AML-193 (cell line): ENCODE data around the gene MIF.
"Not testable (repeated sequence)": the region's sequence is repeated elsewhere in the genome, so short reads cannot be mapped to it uniquely, and the experiment has no call there.

Experiments used
- DNase-seq, 2 experiments: peaks; one replicate each; lab custom pipeline; 2025; lab: John Stamatoyannopoulos, UW

The MIF gene

GRCh38 chr22:23877566-23877965, 16.6 kb upstream of the MIF start:
- no peak for DNase-seq

- no peak for DNase-seq
Measured at GRCh38 chr22:23878219-23878618, 16.0 kb upstream of the MIF start.

- DNase-seq: no peak
Measured at GRCh38 chr22:23882370-23882769, 11.8 kb upstream of the MIF start.

- no peak for DNase-seq
Measured at GRCh38 chr22:23883658-23884057, 10.5 kb upstream of the MIF start.

- DNase-seq: no peak
Measured at GRCh38 chr22:23884140-23884539, 10.0 kb upstream of the MIF start.

- DNase-seq: peak in 1 of 2 experiments; percentile 2
Measured at GRCh38 chr22:23888615-23889401, 5.4 kb upstream of the MIF start.

- DNase-seq: no peak
Measured at GRCh38 chr22:23889620-23890019, 4.6 kb upstream of the MIF start.

GRCh38 chr22:23891726-23892125, 2.5 kb upstream of the MIF start:
- no peak for DNase-seq

GRCh38 chr22:23892130-23892529, 2.1 kb upstream of the MIF start:
- DNase-seq: no peak

GRCh38 chr22:23892706-23893105, 1.5 kb upstream of the MIF start:
- DNase-seq: no peak

GRCh38 chr22:23893121-23893944, 850 bp upstream of the MIF start:
- DNase-seq: no peak

GRCh38 chr22:23894710-23895598, 771 bp downstream of the MIF start:
- peak; percentile 77 to 88 for DNase-seq

GRCh38 chr22:23895599-23896144, 1.5 kb downstream of the MIF start:
- DNase-seq: no peak

GRCh38 chr22:23896166-23896522, 2.0 kb downstream of the MIF start:
- no peak for DNase-seq

GRCh38 chr22:23896523-23897186, 2.5 kb downstream of the MIF start:
- DNase-seq: no peak

GRCh38 chr22:23897320-23897719, 3.1 kb downstream of the MIF start:
- no peak for DNase-seq

- no peak for DNase-seq
Measured at GRCh38 chr22:23898006-23898974, 4.1 kb downstream of the MIF start.

GRCh38 chr22:23899042-23899745, 5.0 kb downstream of the MIF start:
- DNase-seq: no peak

GRCh38 chr22:23900227-23900626, 6.0 kb downstream of the MIF start:
- not testable (repeated sequence) for DNase-seq

- DNase-seq: no peak
Measured at GRCh38 chr22:23901600-23901999, 7.4 kb downstream of the MIF start.
